Colonic mucosa (tissue), 4 donors: ENCODE data around the gene PSMD13. TPM values are rescaled to one million over a fixed set of nuclear protein-coding genes. Genes with fewer than 3 reads are reported as not detected.

Experiments used
- DNase-seq: peaks from one replicate; pipeline ENCODE4 v3.0.0-alpha.2; 2020
- H3K27ac ChIP-seq: fragments of 200-600 bp; one replicate; pipeline ENCODE4 v1.8.0; 2021
- H3K27me3 ChIP-seq: fragments of 200-600 bp; one replicate; pipeline ENCODE4 v1.8.0; 2021
- H3K36me3 ChIP-seq: fragments of 200-600 bp; one replicate; pipeline ENCODE4 v1.8.0; 2021
- H3K4me1 ChIP-seq: fragments of 200-600 bp; one replicate; pipeline ENCODE4 v1.8.0; 2021; ENCODE audit warnings: mild to moderate bottlenecking
- H3K4me3 ChIP-seq: fragments of 200-600 bp; one replicate; pipeline ENCODE4 v1.8.0; 2021
- H3K9ac ChIP-seq, 2 donors: one replicate each; pipeline ENCODE4 v1.7.0; 2013; ENCODE audit warnings: control low read depth in 2 of 2, low read depth in 2 of 2, low read length in 2 of 2
- H3K9me3 ChIP-seq: fragments of 200-600 bp; one replicate; pipeline ENCODE4 v1.8.0; 2021
- CTCF ChIP-seq: fragments of 200-600 bp; IDR thresholded peaks from one replicate; pipeline ENCODE4 v1.8.0; 2022; ENCODE audit warnings: antibody characterized with exemption, mild to moderate bottlenecking
- intact Hi-C: fragments of 100-400 bp; cut with DNase I; formaldehyde crosslinking; loops from one replicate; pipeline ENCODE4 v1.14.1; 2022
- total RNA-seq, 2 donors: library from RNA; stranded (reverse); fragmentation: NEBNext Ultra II Directional in 1 of 2; extraction: Animal tissue kit (Norgen Biotek cat#: 25700) in 1 of 2; gene quantifications; one replicate each; pipeline ENCODE4 v1.2.1, GENCODE V29; 2021
- donor health status: healthy.
- donor health status: DM: no; HTN: no; CAD: no.
- donor health status: DM: no; HTN: no; CAD: no.

Gene PSMD13
- total RNA-seq, 2 donors from 2014 or later: 99.0 to 145 TPM

DNA sequence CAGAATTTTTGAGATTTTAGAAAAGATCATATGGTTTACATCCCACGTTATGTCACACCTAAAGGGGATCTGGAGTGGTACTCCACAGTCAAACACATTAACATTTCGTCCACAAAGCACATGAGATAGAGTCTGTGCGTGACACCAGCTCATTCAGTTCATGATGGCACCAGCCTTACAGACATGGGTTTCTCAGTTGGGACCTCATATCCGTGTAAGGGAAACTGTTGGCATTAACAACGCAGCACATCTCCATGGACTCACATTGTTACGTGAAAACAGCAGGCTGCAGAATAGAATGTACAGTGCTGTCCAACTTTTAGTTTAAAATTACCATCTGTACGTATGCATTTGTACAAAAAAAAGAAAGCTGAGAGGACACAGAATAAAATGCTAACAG lies 15.2 kb upstream of the PSMD13 start:
- H3K9me3 ChIP-seq: no peaks in the 10 kb centered on the region
- no peak for DNase-seq
- no peak overlapping the region for H3K4me3 ChIP-seq
- H3K27ac ChIP-seq: no peak overlapping the region
- TF ChIP-seq CTCF: no peak
- H3K36me3 ChIP-seq: no peaks in the 10 kb centered on the region
- no peaks in the 10 kb centered on the region for H3K27me3 ChIP-seq
- intact Hi-C loops: no loop called here
- H3K4me1 ChIP-seq: no peaks in the 10 kb centered on the region
- H3K9ac ChIP-seq: no peak overlapping the region

DNA sequence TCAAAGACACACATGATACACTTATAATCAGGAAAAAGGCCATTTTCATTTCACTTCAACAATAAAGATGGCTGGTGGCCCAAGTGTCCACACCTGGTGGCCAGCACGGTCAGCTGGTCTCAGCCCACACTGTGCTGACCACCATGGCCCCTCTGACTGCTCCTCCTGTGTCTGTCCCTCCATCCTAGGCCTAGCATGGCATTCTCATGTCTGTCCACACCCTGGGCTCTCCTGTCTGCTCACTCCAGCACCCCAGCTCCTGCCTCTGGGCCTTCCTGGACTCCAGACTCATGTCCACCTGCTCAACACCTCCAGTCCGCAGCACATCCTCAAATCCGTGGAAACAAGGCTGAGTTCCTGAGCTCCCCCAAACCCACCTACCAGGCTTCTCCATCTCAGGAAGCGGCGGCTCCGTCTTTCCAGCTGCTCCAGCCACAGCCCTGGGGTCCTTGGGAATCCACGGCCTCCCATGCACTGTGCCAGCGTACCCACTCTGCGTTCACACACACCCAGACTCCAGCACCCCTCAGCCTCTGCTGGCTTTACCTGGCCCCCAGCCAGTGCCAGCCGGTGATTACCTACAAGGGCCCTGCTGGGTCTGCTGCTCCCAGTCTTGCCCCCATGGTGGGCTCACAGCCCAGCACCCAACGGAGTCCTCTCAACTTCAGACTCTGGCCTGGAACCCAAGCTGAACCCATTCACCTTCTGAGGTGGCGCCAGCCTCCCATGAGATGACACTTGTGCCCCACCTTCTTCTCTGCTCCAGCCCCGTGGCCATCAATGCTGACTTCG lies 14.6 kb upstream of the PSMD13 start:
- no peak for TF ChIP-seq CTCF
- Histone ChIP-seq H3K9ac (peak overlapping the region in 1 of 2 donors; percentile 12), H3K36me3 (no peaks in the 10 kb centered on the region), H3K9me3 (no peaks in the 10 kb centered on the region), H3K4me1 (no peaks in the 10 kb centered on the region), H3K27ac (no peak overlapping the region), H3K27me3 (no peaks in the 10 kb centered on the region), H3K4me3 (no peak overlapping the region)
- no peak for DNase-seq
- intact Hi-C loops: no loop called here

DNA sequence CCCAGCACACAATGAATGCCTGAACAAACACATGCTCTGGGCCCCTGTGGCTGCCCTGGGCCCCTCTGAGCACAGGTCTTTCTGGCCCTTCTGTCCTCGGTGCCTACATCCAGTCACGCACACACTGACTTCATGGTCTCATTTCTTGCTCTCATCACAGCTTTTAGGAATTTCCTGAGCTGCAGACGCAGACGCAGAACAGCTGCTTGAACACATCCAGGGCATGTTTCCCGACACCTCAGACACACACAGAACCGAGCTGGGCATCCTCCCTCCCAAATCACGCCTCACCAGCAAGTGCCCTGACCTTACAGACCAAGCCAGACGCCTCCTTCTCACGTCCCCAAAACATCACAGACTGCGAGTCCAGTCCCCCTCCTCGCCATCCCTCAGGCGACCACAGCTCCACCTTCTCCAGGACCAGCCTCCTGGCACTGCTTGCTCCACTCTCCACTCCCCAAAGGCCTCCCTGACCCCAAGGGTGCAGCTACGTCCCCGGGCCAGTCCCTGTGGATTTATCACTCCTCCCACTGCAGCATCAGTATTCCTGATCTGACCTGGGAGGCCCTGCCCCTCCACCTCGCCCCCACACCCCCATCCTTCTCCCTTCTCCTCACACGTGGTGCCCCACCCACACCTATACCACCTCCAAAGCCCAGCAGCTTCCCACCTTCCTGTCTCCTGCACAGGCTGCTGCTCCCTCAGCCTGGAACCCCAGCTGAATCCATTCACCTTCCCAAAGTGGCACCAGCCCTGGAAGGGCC lies 13.6 kb upstream of the PSMD13 start:
- Histone ChIP-seq H3K9ac (no peak overlapping the region), H3K4me3 (no peak overlapping the region), H3K27ac (no peak overlapping the region), H3K27me3 (no peaks in the 10 kb centered on the region), H3K9me3 (no peaks in the 10 kb centered on the region), H3K4me1 (no peaks in the 10 kb centered on the region), H3K36me3 (no peaks in the 10 kb centered on the region)
- no peak for DNase-seq
- intact Hi-C loops: no loop called here
- TF ChIP-seq CTCF: no peak

- Histone ChIP-seq H3K4me1 (no peaks in the 10 kb centered on the region), H3K27ac (no peak overlapping the region), H3K27me3 (no peaks in the 10 kb centered on the region), H3K4me3 (no peak overlapping the region), H3K9me3 (no peaks in the 10 kb centered on the region), H3K36me3 (no peaks in the 10 kb centered on the region), H3K9ac (no peak overlapping the region)
- TF ChIP-seq CTCF: no peak
- no peak for DNase-seq
- intact Hi-C loops: no loop called here
Observed at GRCh38 chr11:223884-224283, 12.9 kb upstream of the PSMD13 start.

GRCh38 chr11:224424-224823 lies 12.4 kb upstream of the PSMD13 start:
- Histone ChIP-seq H3K27ac (no peak overlapping the region), H3K27me3 (no peaks in the 10 kb centered on the region), H3K9ac (no peak overlapping the region), H3K4me3 (no peak overlapping the region), H3K4me1 (no peaks in the 10 kb centered on the region), H3K36me3 (no peaks in the 10 kb centered on the region), H3K9me3 (no peaks in the 10 kb centered on the region)
- intact Hi-C loops: no loop called here
- no peak for DNase-seq
- TF ChIP-seq CTCF: no peak
